Measurements from ENCODE around the gene CA10.
A peak's percentile ranks its signal among the peaks of the same experiment; 100 is the strongest.

The CA10 gene

DNA sequence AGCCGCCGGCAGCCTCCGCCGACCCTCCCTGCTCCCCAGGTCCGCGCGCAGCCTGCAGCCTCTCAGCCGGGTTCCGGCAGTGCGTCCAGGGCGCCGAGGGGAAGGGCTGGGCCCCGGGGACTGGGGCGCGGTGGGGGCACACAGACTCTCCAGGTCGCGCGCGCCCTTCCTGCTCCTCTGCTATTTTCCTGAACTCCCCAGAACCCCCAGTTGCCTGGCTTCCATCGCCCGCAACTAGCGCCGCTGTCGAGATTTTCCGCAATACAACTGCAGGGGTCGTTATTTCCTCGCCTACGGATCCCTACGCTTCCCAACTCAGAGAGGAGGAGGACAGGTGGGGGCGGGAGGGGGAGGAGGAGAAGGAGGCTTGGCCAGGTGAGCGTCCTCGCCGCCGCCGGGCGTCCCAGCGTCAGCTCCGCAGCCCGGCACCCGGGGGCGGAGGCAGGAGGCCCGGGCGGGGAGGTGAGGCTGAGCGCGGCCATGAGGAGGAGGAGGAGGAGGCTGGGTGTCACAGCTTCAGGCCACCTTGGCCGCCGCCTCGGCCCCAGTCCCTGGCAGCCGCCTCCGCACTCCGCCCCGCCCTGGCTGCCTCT, at the start of gene CA10:
TSS of gene CA10 (minus strand) at position 265 of the 593 bp plus-strand sequence.
- ATAC-seq, result no peak

- no peak for ATAC-seq
Observed at GRCh38 chr17:52207796-52208195, 49.3 kb upstream of the CA10 start.

- no peak for ATAC-seq
Observed at GRCh38 chr17:52202520-52203080, 44.1 kb upstream of the CA10 start.

DNA sequence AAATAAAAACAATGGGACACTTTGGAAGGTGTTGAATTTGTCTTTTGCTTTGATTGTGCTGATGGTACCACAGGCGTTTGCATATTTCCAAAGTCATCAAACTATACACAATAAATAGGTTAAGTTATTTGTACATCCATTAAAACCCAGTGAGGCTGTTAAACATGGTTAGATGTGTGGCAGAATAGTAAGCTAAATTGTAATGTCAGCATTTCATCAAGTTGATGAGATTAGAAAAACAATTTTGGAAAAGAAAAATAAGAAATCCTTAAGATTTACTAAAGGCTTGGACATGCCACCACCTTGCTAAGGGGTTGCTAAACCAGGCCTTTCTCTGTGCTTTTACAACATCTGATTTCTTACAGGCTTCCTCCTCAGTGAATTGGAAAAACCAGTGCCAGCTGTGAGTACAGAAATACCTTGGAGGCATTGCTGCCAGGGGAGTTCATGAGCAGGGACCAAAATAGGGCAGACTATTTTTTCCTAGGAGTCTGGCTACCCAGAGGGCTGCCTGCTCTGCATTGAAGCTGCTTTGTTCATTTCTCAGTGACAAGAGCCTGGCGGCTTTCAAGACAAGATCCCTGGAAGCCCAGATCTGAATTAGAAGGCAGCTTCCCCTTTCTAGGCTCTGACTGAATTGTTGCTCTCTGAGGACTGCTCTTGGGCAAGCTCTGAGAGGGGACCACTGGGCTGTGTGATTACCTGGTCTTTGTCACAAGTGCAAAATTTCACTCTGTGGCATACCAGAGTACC, 43.4 kb upstream of the CA10 start:
- no peak for ATAC-seq

GRCh38 chr17:52191491-52191890, 33.0 kb upstream of the CA10 start:
- no peak for ATAC-seq

GRCh38 chr17:52181782-52182181, 23.3 kb upstream of the CA10 start:
- no peak for ATAC-seq

DNA sequence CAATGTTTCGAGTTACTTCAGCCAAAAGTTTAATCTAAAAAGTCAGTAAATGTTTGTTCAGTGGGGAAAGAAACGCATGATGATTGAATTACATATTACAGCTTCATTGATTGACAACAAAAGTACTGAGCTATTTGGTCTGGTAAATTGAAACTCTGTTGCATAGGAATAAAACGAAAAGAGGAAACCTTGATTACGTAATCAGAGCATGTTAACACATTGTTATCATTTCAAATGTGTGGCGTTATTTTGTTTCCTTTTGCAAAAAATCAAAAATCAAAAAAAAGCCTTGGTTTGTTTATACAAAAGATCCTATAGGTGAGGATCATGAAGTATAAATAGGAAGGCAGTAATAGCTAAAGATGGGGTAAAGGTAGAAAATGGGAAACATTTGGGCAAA, 19.5 kb upstream of the CA10 start:
- no peak for ATAC-seq

GRCh38 chr17:52170963-52171572, 12.6 kb upstream of the CA10 start:
- ATAC-seq, result no peak

DNA sequence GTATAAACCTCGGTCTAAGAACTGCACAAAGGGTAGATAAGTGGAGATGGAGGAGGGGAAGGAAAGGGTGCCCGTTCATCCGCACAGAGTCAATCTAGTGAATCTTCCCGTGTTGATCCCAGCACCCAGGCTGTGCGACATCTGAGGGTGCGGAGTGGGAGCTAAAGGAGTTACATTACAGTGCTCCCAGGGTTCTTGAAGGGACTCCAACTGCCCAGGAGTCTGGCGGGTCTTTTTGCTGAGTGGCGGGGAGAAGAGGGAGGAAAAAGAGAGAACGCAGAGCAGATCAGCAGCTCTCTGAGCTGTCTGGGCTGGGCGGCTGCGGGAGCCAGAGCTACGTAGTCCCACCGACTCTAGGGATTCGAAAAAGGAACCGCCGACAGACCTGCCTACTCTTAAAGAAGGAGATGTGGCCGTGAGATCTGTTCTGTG, 1.6 kb upstream of the CA10 start:
- ATAC-seq, result no peak

- no peak for ATAC-seq
Observed at GRCh38 chr17:52159246-52160135, 977 bp upstream of the CA10 start.

DNA sequence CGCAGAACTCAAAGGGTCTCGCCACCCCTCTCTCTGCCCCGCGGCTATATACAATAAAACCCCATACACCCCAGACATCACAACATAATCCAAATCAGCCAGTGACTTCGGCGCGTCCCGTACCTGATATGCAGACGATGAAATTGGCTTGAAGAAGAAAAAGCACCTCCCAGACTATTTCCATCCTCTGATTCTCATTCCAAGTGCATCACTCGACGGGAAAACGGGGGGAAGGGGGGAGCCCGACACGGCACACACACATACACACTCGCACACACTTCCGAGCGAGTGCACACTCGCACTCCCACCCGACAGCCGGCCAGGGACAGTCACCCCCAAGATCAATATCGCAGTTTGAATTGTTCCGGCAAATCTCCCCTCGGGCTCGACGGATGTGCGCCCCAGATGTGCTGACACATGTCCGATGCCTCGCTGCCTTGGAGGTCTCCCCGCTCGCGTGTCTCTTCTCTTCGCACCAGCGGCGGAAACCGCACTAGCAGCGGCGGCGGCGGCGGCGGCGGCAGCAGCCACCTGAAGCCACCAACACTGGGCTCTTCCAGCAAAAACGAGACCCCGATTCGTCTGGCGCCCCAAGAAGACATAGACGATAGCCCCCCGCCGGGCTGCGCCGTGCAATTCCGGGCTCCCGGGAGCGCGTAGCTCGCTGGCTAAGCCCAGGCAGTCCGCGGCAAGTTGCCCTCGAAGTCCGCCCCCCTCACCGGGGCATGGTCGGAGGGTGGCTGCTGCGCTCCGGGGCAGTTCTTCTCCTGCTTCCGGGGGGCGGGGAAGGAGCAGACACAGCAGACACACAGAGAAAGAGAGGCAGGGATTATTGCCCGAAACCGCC, 688 bp downstream of the CA10 start:
- no peak for ATAC-seq

GRCh38 chr17:52156576-52157570, 1.6 kb downstream of the CA10 start:
- ATAC-seq, result no peak

- no peak for ATAC-seq
Observed at GRCh38 chr17:52155301-52155700, 3.2 kb downstream of the CA10 start.

GRCh38 chr17:52154466-52154865, 4.0 kb downstream of the CA10 start:
- ATAC-seq, result no peak

GRCh38 chr17:52150935-52151334, 7.6 kb downstream of the CA10 start:
- no peak for ATAC-seq

DNA sequence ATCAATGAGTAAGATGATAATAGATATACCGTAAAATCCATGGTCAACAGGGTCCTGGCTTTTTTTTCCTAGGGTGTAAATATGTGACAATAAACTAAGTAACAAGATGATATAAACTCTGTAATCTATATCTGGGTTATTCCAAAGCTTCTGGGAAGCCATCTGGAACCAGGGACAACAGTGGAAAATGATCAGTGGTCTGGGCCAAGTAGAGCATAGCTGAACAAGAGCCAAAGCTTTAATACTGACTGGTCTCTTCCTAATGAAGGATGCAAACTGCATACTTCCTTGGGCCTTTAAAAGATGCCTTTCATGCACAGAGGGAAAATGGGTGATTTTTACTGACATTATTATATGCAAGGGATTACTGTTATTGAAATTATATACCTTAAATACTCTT, 8.9 kb downstream of the CA10 start:
- ATAC-seq, result no peak

DNA sequence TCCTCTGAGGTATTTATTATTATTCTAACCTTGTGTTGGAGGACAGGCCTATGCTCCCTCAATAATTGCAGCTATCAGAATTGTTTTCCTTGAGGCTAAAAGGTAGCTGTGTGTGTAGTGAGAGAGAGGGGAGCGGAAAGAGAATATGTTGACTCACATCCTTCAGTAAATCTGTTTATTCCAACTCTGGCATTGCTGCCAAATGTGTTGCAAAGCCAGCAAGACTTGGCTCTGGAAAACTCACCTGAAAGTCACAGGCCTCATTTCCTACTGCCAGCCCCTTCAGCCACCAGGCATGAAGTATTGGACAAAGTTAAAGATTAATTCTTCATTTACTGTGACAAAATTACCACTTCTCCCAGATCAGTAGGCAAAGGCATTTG, 9.6 kb downstream of the CA10 start:
- ATAC-seq, result no peak

DNA sequence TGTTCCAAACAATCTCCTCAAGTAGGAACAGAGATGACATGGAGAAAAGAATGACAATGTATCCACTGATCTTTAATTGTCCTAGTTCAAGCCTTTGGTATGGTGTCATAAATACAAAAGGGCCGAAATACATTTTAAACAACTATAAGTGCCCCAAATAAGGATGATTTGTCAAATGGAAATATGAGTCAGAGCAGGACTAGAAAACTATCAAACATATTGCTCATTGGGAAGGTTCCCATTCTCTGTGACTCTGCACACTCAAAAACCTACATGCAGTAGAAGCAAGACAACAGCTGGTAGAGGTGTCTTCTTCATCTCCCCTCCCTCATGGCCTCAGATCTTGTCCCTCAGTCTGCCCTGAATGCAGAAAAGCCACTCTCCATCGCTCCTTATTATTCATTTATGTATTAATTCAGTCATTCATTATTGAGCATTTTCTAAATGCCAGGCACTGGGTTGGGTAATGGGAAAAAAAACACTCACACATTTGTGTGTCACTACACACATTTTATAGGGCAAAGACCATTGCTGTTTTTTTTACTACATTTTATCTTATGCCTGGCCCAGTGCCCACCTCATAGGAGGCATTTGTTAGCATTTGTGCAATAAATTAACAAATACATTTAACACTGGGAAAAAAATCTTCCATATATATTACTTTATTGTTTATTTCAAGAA, 10.1 kb downstream of the CA10 start:
- ATAC-seq, result no peak

DNA sequence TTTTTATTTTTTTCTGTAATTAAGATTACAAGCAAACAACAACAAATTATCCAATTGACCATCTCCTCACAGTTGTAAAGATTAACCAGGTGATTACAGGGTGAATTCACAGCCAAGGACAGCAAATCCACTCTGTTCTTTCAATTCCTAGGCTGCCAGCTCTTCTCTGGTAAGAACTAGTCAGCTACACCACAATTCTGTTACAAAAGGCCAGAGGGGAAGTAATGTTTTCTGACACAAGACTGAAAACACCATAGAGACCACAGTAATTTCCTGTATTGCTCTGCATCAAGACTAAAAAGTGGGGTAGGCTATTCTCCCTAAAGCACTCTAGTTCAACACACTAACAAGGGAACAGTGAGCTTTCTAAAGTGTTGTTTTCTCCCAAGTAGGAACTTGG, 10.6 kb downstream of the CA10 start:
- ATAC-seq, result no peak

DNA sequence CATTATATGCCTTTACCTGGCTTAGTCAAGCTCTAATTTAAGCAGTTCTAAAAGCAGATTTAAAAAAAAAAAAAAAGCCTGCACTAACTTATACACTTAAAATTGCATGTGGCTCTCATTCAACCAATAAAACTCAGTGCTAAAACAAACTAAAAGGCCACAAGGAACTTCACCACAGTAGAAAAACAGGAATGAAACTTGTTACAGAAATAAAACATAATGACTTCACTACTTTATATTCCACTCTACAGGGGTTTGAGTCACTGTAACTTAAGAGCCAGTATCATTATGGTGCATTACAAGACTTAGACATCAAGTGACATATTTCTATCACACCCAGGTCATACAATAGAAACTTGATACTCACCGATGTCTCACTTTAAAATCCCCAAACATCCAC, 11.1 kb downstream of the CA10 start:
- peak in 1 of 2 donors; percentile 27 for ATAC-seq
